Measurements from ENCODE around the gene SLC12A8. TPM values are rescaled to one million over a fixed set of nuclear protein-coding genes. Genes with fewer than 3 reads are reported as not detected.

The SLC12A8 gene
- total and polyA plus RNA-seq, 8 donors = 1.5 to 31.7 (median 12.3) TPM

GRCh38 chr3:125141596-125142419, 70.7 kb downstream of the SLC12A8 start:
- 12 to 35% (median 30%) methylated on average over 44 to 61 of the region's 61 CpGs for WGBS, 5 donors
- DNase-seq = peak; percentile 50 to 89
- Histone ChIP-seq H3K36me3 (no peaks in the 10 kb centered on the region), H3K9me3 (no peaks in the 10 kb centered on the region), H3K27ac (peak overlapping the region in 4 of 5 donors; percentile 15 to 74 (median 72)), H3K4me1 (peaks cover 13 to 52% (median 29%) of the 10 kb centered on the region in 4 donors), H3K4me3 (peak overlapping the region; percentile 38 to 44 (median 40)), H3K27me3 (no peaks in the 10 kb centered on the region)
- TF ChIP-seq POLR2AphosphoS5 (IDR thresholded peaks at IDR 0.05) (peak in 1 of 3 donors; percentile 9), EP300 (IDR thresholded peaks at IDR 0.05) (no peak), CTCF (IDR thresholded peaks at IDR 0.05) (peak in 2 of 7 experiments; percentile 15 to 23), POLR2A (IDR thresholded peaks at IDR 0.05) (no peak)
- intact Hi-C loops (cut with DNase I; ENCODE audit: low total_unique reads) = no loop called here

- H3K4me3 ChIP-seq = peak overlapping the region; percentile 38 to 44 (median 40)
- peak overlapping the region in 4 of 5 donors; percentile 15 to 74 (median 72) for H3K27ac ChIP-seq
- H3K36me3 ChIP-seq = no peaks in the 10 kb centered on the region
- H3K27me3 ChIP-seq = no peaks in the 10 kb centered on the region
- TF ChIP-seq POLR2AphosphoS5 (IDR thresholded peaks at IDR 0.05) (no peak), EP300 (IDR thresholded peaks at IDR 0.05) (no peak), CTCF (IDR thresholded peaks at IDR 0.05) (no peak), POLR2A (IDR thresholded peaks at IDR 0.05) (no peak)
- WGBS, 5 donors = 65 to 75% (median 72%) methylated on average over 15 to 19 of the region's 19 CpGs
- H3K9me3 ChIP-seq = no peaks in the 10 kb centered on the region
- peaks cover 13 to 52% (median 29%) of the 10 kb centered on the region in 4 donors for H3K4me1 ChIP-seq
- DNase-seq = no peak
- intact Hi-C loops (cut with DNase I; ENCODE audit: low total_unique reads) = no loop called here
These were observed 71.5 kb downstream of the SLC12A8 start for GRCh38 chr3:125140818-125141595.

DNA sequence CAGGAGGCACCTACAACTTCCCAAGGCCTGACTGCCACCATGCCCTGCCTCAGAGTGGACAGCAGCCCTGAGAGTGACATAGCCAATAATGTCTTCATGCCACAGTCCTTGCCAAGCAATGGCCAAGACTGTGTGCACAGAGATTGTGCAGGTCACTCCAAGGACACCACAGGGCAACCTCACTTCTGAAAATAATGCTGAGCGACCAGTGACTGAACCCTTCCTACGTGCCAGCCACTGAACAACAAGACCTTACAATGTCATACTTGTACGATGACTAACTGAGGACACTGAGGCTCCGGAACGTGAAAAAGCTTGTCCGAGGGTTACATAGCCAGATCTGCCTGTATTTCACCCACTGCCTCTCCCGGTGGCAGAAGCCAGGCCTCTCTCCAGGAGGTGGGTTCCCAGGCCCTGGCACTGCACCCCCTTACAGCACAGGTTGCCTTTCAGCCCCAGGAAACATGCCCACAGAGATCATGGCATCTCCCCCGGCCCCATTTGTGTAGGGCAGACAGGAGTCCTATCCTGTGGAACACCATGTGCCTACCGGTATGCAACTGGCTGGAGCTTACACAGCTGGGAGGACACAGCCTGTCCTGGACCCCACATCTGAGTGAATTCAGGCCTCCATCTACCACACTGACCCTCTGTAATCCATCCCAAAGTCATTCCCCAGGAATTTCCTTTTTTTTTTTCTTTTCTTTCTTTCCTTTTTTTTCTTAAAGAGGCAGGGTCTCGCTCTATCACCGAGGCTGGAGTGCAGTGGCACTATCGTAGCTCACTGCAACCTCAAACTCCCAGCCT, 72.3 kb downstream of the SLC12A8 start:
- intact Hi-C loops (cut with DNase I; ENCODE audit: low total_unique reads) = no loop called here
- DNase-seq = no peak
- WGBS, 5 donors = 81 to 91% (median 87%) methylated on average over 12 of the region's 12 CpGs
- H3K9me3 ChIP-seq = no peaks in the 10 kb centered on the region
- no peaks in the 10 kb centered on the region for H3K27me3 ChIP-seq
- peak overlapping the region in 2 of 5 donors; percentile 30 to 70 for H3K27ac ChIP-seq
- H3K36me3 ChIP-seq = no peaks in the 10 kb centered on the region
- peaks cover 13 to 52% (median 29%) of the 10 kb centered on the region in 4 donors for H3K4me1 ChIP-seq
- TF ChIP-seq POLR2AphosphoS5 (IDR thresholded peaks at IDR 0.05) = no peak
- no peak for TF ChIP-seq EP300 (IDR thresholded peaks at IDR 0.05)
- no peak for TF ChIP-seq CTCF (IDR thresholded peaks at IDR 0.05)
- TF ChIP-seq POLR2A (IDR thresholded peaks at IDR 0.05) = no peak
- no peak overlapping the region for H3K4me3 ChIP-seq

DNA sequence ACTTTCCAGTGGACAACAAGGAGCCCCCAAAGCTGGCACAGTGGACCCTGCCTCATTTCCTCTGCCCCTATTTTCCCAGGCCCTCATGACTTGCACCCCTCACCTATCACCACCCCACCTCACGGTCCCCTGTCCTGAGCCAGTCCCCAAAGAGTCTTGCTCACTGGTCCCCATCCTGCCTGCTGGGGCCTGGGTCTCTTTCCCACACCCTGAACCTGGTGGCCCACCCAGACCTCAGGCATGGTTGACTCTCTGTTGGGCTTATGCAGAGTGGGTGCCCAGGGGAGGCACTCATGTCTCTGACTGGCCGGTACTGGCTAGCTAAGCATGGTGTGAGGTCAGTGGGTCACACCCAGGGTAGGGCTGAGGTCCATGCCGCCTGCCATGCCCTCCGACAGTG, 73.2 kb downstream of the SLC12A8 start:
- Histone ChIP-seq H3K9me3 (no peaks in the 10 kb centered on the region), H3K36me3 (no peaks in the 10 kb centered on the region), H3K4me1 (peaks cover 13 to 46% (median 26%) of the 10 kb centered on the region in 4 donors), H3K27me3 (no peaks in the 10 kb centered on the region), H3K27ac (no peak overlapping the region), H3K4me3 (no peak overlapping the region)
- TF ChIP-seq POLR2A (IDR thresholded peaks at IDR 0.05) (no peak), EP300 (IDR thresholded peaks at IDR 0.05) (no peak), CTCF (IDR thresholded peaks at IDR 0.05) (no peak), POLR2AphosphoS5 (IDR thresholded peaks at IDR 0.05) (no peak)
- 97 to 100% (median 98%) methylated on average over 1 to 4 of the region's 4 CpGs for WGBS, 5 donors
- DNase-seq = no peak
- intact Hi-C loops (cut with DNase I; ENCODE audit: low total_unique reads) = loop anchor here (10.0 kb wide), 1 partner anchor 75 kb away; no protein-coding TSS in a partner anchor

Measured in stomach (tissue), 9 donors.